ENCODE measurements around the gene GRK6. TPM values are rescaled to one million over a fixed set of nuclear protein-coding genes. Genes with fewer than 3 reads are reported as not detected.

Gene GRK6
- polyA plus RNA-seq, 1 experiment, result 37.7 TPM

DNA sequence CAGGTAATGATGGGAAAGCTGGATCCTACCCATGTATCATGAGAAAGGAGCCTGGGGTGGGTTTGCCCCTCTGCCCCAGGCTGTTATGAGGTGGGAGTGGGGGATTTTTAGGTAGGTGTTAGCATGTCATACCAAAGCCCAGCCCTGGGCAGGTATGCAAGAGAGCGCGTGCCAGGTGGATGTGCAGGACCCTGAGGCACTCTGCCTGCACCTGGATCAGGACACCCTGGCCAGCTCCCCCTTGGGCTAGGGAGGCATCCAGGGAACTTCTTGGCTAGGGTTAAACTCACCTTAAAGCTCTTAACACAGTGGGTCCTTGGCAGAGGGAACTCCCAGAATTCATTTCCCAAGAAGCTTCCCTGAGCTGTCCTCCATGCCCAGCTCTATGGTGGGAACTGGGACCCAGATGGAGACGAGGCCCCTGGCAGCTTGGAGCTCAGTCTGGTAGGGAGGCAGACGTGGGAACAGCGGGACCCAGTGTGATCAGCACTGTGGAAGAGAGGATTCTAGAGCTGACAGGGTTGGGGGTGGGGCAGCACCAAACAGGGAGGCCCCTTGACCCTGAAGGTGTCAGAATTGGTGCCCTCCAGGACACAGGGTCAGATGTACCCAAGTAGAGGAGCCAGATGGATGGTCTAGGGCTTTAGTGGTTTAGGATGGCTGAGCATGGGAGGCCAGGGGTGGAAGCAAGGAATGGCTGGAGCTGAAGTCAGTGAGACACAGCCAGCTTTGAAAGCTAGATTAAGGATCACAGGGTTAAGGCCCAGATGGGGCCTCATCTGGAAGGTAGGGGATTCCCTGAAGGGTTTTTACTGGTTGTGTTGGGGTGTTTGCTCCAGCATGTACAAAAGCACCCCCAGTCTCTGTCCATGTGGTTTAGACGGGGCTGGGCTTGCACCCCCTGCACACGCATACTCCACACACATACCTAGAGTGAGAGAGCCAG lies 17.9 kb downstream of the GRK6 start:
- no peak for DNase-seq (ENCODE audit: low read depth)
- Histone ChIP-seq H3K36me3 (ENCODE audit: control insufficient read depth, insufficient read depth, low read length) (peaks cover 6% of the 10 kb centered on the region; the same call in 1 of the 2 replicates), H3K27me3 (ENCODE audit: control insufficient read depth, insufficient read depth, low read length) (no peaks in the 10 kb centered on the region), H3K4me3 (ENCODE audit: low read depth, low read length) (no peak overlapping the region)
- ChIA-PET CTCF (interaction anchor here (1.5 to 18.6 kb wide), 4 partner anchors 10 to 126 kb away, joined by 6 to 352 read pairs (median 114); partner anchors contain the start of genes F12 and PFN3), POLR2A (no interaction called here)
- TF ChIP-seq, protein P1, sequence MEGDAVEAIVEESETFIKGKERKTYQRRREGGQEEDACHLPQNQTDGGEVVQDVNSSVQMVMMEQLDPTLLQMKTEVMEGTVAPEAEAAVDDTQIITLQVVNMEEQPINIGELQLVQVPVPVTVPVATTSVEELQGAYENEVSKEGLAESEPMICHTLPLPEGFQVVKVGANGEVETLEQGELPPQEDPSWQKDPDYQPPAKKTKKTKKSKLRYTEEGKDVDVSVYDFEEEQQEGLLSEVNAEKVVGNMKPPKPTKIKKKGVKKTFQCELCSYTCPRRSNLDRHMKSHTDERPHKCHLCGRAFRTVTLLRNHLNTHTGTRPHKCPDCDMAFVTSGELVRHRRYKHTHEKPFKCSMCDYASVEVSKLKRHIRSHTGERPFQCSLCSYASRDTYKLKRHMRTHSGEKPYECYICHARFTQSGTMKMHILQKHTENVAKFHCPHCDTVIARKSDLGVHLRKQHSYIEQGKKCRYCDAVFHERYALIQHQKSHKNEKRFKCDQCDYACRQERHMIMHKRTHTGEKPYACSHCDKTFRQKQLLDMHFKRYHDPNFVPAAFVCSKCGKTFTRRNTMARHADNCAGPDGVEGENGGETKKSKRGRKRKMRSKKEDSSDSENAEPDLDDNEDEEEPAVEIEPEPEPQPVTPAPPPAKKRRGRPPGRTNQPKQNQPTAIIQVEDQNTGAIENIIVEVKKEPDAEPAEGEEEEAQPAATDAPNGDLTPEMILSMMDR (IDR thresholded peaks at IDR 0.05; ENCODE audit: insufficient read depth, low read depth, low read length), result no peak

DNA sequence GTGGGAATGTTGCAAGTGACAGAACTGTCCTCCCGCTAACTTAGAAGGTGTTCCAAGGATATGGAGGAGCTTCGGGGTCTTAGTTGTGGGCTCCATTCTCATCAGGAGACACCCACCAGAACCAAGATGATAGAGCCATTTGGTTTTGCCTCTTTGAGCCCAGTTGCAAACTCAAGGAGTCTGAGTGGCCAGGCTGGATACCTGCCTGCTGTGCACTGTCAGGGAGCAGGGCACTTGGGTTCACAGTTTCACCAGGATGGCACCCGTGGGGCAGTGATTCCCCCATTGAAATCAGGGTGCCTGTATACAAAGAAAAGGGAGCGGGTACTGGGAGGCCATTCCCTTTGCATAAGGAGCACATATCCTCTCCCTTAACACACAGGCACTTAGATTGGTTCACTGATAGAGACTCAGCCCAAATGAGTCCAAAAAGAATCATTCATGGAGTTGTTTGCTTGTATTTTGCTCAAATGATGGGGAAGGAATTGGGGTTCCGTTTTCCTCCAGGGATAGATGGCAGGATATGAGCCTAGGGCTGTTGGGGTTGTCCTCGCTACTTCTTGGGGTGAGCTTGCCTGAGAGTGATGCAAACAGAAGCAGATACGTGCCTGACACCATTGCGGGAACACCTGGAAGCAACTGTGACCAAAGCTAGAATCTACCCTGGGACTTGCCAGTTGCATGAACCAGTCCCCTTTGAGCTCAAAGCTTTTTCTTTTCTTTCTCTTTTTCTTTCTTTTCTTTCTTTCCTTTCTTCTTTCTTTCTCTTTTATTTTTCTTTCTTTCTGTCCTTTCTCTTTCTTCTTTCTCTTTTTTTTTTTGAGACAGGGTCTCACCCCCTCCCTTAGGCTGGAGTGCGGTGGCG lies 18.8 kb downstream of the GRK6 start:
- no peak for DNase-seq (ENCODE audit: low read depth)
- no peak overlapping the region for H3K4me3 ChIP-seq (ENCODE audit: low read depth, low read length)
- peaks cover 5% of the 10 kb centered on the region; the same call in 1 of the 2 replicates for H3K36me3 ChIP-seq (ENCODE audit: control insufficient read depth, insufficient read depth, low read length)
- no peaks in the 10 kb centered on the region for H3K27me3 ChIP-seq (ENCODE audit: control insufficient read depth, insufficient read depth, low read length)
- TF ChIP-seq, protein P1 (IDR thresholded peaks at IDR 0.05; ENCODE audit: insufficient read depth, low read depth, low read length), result no peak
- CTCF ChIA-PET, result interaction anchor here (0.7 to 18.6 kb wide), 7 partner anchors 9 to 127 kb away, joined by 4 to 352 read pairs (median 12); partner anchors contain the start of genes F12 and PFN3
- POLR2A ChIA-PET, result no interaction called here

DNA sequence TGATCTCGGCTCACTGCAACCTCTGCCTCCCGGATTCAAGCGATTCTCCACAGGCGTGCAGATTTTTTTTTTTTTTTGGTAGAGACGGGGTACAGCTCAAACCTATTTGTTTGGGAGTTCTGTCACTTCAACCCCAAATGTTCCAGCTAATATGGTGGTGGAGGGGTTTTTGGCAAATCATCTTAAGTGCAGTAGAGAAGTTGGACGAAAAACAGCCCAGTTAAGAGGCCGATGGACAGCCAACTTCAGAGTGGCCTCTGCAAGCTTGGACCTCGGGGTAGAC lies 19.4 kb downstream of the GRK6 start:
- Histone ChIP-seq H3K27me3 (ENCODE audit: control insufficient read depth, insufficient read depth, low read length) (no peaks in the 10 kb centered on the region), H3K36me3 (ENCODE audit: control insufficient read depth, insufficient read depth, low read length) (peaks cover 5% of the 10 kb centered on the region; the same call in 1 of the 2 replicates), H3K4me3 (ENCODE audit: low read depth, low read length) (peak overlapping the region; percentile 72)
- DNase-seq (ENCODE audit: low read depth), result no peak
- CTCF ChIA-PET, result interaction anchor here (0.7 to 18.6 kb wide), 6 partner anchors 9 to 128 kb away, joined by 4 to 352 read pairs (median 10); partner anchors contain the start of genes F12 and PFN3
- POLR2A ChIA-PET, result no interaction called here
- TF ChIP-seq, protein P1 (IDR thresholded peaks at IDR 0.05; ENCODE audit: insufficient read depth, low read depth, low read length), result no peak

DNA sequence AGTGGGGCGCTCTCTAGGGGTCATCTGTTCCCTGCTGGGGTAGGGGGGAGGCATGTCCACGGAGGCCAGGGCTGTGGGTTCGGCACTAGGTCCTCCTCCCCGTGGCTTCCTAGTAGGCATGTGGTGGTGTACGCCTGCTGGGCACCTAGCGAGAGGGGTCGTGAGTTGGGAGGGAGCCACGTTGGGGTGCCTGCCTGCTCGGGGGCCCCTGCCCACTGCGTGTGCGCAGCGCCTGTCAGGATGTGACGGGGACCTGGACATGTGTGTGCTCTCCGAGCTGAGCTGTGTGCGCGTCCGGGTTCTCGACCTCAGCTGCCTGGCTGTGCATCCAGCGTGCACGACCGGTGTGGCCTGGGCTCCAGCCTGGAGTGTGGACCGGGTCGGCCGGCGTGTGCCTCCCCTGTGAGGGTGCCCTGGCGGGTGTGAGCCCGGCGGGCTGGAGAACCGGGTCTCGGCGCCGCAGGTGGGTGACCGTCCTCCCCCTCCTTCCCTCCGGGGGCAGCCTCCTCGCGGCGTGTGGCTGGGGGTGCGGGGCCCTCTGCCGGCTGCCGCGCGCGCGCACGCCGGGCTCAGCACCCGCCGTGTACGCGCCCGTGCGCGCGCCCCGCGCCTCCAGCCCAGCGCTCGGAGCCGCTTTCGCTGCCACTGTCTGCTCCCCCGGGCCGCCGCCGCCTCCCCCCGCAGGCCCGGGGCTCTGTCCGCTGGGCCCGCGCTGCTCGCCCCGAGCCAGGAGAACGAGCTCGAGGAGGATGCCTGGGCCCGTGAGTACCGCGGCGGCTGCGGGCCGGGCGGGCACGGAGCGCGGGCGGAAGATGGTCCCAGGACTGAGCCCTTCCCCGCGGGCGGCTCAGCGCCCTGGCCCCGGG lies 20.0 kb downstream of the GRK6 start, which contains the start of gene PRR7:
Gene PRR7, plus strand, starts transcription at position 615 of the 866 bp plus-strand sequence. CDS start 8,254 bp downstream, outside the sequence.
- DNase-seq (ENCODE audit: low read depth), result no peak

More for the DNA sequence above, 20.0 kb downstream of the GRK6 start, which contains the start of gene PRR7:
- Histone ChIP-seq H3K36me3 (ENCODE audit: control insufficient read depth, insufficient read depth, low read length) (peaks cover 2% of the 10 kb centered on the region; the same call in 1 of the 2 replicates), H3K27me3 (ENCODE audit: control insufficient read depth, insufficient read depth, low read length) (no peaks in the 10 kb centered on the region), H3K4me3 (ENCODE audit: low read depth, low read length) (peak within 1 kb of the TSS; percentile 72)
- TF ChIP-seq, protein P1 (IDR thresholded peaks at IDR 0.05; ENCODE audit: insufficient read depth, low read depth, low read length), result no peak
- POLR2A ChIA-PET, result interaction anchor here (1.0 kb wide), 1 partner anchor 19 kb away, joined by 3 read pairs; the partner anchor contains the start of gene GRK6
- CTCF ChIA-PET, result interaction anchor here (0.7 to 18.6 kb wide), 6 partner anchors 9 to 128 kb away, joined by 4 to 352 read pairs (median 10); partner anchors contain the start of genes F12 and PFN3

Measured in BJ (cell line).